Endothelial cell of umbilical vein (primary cell): ENCODE results near the gene SPRN. TPM values are rescaled to one million over a fixed set of nuclear protein-coding genes. Genes with fewer than 3 reads are reported as not detected.
A peak's percentile ranks its signal among the peaks of the same experiment; 100 is the strongest.

Experiments used
- BruUV-seq: library from RNA; stranded (reverse); fragments of 400-500 nt; replicated peaks from 2 replicates; lab custom pipeline; 2021; lab: Mats Ljungman, UMichigan
- CTCF ChIA-PET: fragments of 300-600, 350-600 bp; sonication (Branson Sonifier 250); formaldehyde crosslinking; loops from one replicate; lab custom pipeline; 2021; ENCODE audit warnings: antibody characterized with exemption, inconsistent platforms; lab: Charles Lee
- POLR2A ChIA-PET: fragments of 300-600, 350-600 bp; sonication (Branson Sonifier 250); formaldehyde crosslinking; loops from one replicate; lab custom pipeline; 2021; ENCODE audit warnings: antibody characterized with exemption, inconsistent platforms; lab: Charles Lee
- DNase-seq: peaks from one replicate; pipeline ENCODE4 v3.0.0-alpha.2; 2011; ENCODE audit warnings: low read depth, low spot score
- FAIRE-seq: peaks from 2 replicates; lab custom pipeline; 2011; peaks lifted over from hg19 to GRCh38; lab: Jason Lieb, UNC
- H2AFZ ChIP-seq: 2 replicates; pipeline ENCODE4 v1.6.0; 2012; ENCODE audit warnings: low read depth, low read length, control low read depth, inconsistent platforms
- H3K27ac ChIP-seq: 2 replicates; pipeline ENCODE4 v1.5.1; 2011; ENCODE audit warnings: low read depth, mild to moderate bottlenecking, control low read depth, low read length, moderate library complexity; ENCODE audit not compliant: insufficient read depth
- H3K27me3 ChIP-seq, 2 experiments: 2 replicates each; pipeline versions ENCODE4 v1.6.0 to v1.6.1; 2011; ENCODE audit warnings: low read length in 2 of 2, mixed read lengths in 1 of 2; ENCODE audit not compliant: control insufficient read depth in 2 of 2, insufficient read depth in 2 of 2
- H3K36me3 ChIP-seq, 2 experiments: 2 replicates in 1 of 2; 3 replicates in 1 of 2; pipeline ENCODE4 v1.5.1; 2011; ENCODE audit warnings: low read length in 2 of 2, mild to moderate bottlenecking in 1 of 2, moderate library complexity in 1 of 2; ENCODE audit not compliant: control insufficient read depth in 2 of 2, insufficient read depth in 2 of 2; ENCODE audit errors: extremely low read depth in 1 of 2
- H3K4me1 ChIP-seq: 3 replicates; pipeline ENCODE4 v1.5.1; 2011; ENCODE audit warnings: mild to moderate bottlenecking, low read length; ENCODE audit not compliant: control insufficient read depth, insufficient read depth; ENCODE audit errors: extremely low read depth
- H3K4me2 ChIP-seq: 2 replicates; pipeline ENCODE4 v1.6.1; 2011; ENCODE audit warnings: low read length, control low read depth, mixed read lengths; ENCODE audit not compliant: insufficient read depth
- H3K4me3 ChIP-seq, 3 experiments: fragments of 200-600 bp in 1 of 3; sonication (generic), shearing (Covaris generic) in 1 of 3; replicated peaks in 1 of 3; 2 replicates each; pipeline ENCODE4 v1.5.1; 2011 to 2016; ENCODE audit warnings: control low read depth in 3 of 3, low read length in 3 of 3, mild to moderate bottlenecking in 2 of 3, inconsistent platforms in 1 of 3, low read depth in 1 of 3, moderate library complexity in 1 of 3; ENCODE audit not compliant: insufficient read depth in 1 of 3
- H3K79me2 ChIP-seq: 2 replicates; pipeline ENCODE4 v1.6.0; 2012; ENCODE audit warnings: low read length, inconsistent platforms; ENCODE audit not compliant: control insufficient read depth, insufficient read depth
- H3K9ac ChIP-seq: replicated peaks from 2 replicates; pipeline ENCODE3; 2011; ENCODE audit warnings: low read length, control low read depth; ENCODE audit not compliant: insufficient read depth; ENCODE audit errors: extremely low read depth
- H3K9me1 ChIP-seq: replicated peaks from 3 replicates; pipeline ENCODE4 v1.6.0; 2011; ENCODE audit warnings: mild to moderate bottlenecking, low read length; ENCODE audit not compliant: control insufficient read depth, insufficient read depth; ENCODE audit errors: extremely low read depth
- H3K9me3 ChIP-seq: replicated peaks from 2 replicates; pipeline ENCODE4 v1.5.1; 2012; ENCODE audit warnings: low read length, inconsistent platforms; ENCODE audit not compliant: control insufficient read depth, insufficient read depth
- H4K20me1 ChIP-seq: replicated peaks from 2 replicates; pipeline ENCODE3; 2011; ENCODE audit warnings: mild to moderate bottlenecking, low read length; ENCODE audit not compliant: control insufficient read depth, insufficient read depth; ENCODE audit errors: extremely low read depth
- CTCF ChIP-seq, 2 donors: IDR thresholded peaks; 1 replicate in 1 of 2; 2 replicates in 1 of 2; pipeline ENCODE4 v1.5.1; 2011; ENCODE audit warnings: low read length in 2 of 2, mild to moderate bottlenecking in 2 of 2, moderate library complexity in 2 of 2, control low read depth in 1 of 2, inconsistent platforms in 1 of 2, low read depth in 1 of 2; ENCODE audit not compliant: insufficient read depth in 1 of 2; ENCODE audit errors: extremely low read depth in 1 of 2
- EZH2 ChIP-seq: IDR thresholded peaks from 2 replicates; pipeline ENCODE4 v1.6.1; 2012; ENCODE audit warnings: borderline replicate concordance, low read depth, mild to moderate bottlenecking, moderate library complexity, low read length, inconsistent platforms; ENCODE audit not compliant: severe bottlenecking
- FOS ChIP-seq: IDR thresholded peaks from 2 replicates; pipeline ENCODE4 v1.6.1; 2011; ENCODE audit warnings: mild to moderate bottlenecking, low read length, moderate library complexity, borderline replicate concordance; ENCODE audit not compliant: insufficient read depth
- GATA2 ChIP-seq: IDR thresholded peaks from 2 replicates; pipeline ENCODE4 v1.7.0; 2011; ENCODE audit warnings: low read depth, mild to moderate bottlenecking, moderate library complexity, mixed read lengths, low read length; ENCODE audit not compliant: insufficient read length, insufficient read depth
- JUN ChIP-seq: IDR thresholded peaks from 2 replicates; pipeline ENCODE4 v1.6.1; 2011; ENCODE audit warnings: borderline replicate concordance, low read depth; ENCODE audit not compliant: insufficient read length, insufficient read depth
- MAX ChIP-seq: IDR thresholded peaks from 2 replicates; pipeline ENCODE4 v1.6.1; 2011; ENCODE audit not compliant: insufficient read depth, insufficient read length
- MYC ChIP-seq: IDR thresholded peaks from one replicate; pipeline ENCODE4 v1.6.1; 2011; ENCODE audit warnings: mild to moderate bottlenecking, low read depth, low read length
- POLR2A ChIP-seq: IDR thresholded peaks from 2 replicates; pipeline ENCODE4 v1.6.1; 2012; ENCODE audit warnings: low read depth, mild to moderate bottlenecking, control low read depth, low read length
- POLR2AphosphoS5 ChIP-seq: IDR thresholded peaks from 2 replicates; pipeline ENCODE4 v1.6.1; 2012; ENCODE audit warnings: low read depth, mild to moderate bottlenecking, control low read depth, low read length, moderate library complexity; ENCODE audit not compliant: insufficient read depth
- dilution Hi-C: fragments of 300-500 bp; cut with MboI; formaldehyde crosslinking; loops from one replicate; pipeline ENCODE4 v1.15.0; 2019; ENCODE audit warnings: low sequenced_read_pairs; ENCODE audit not compliant: extremely low pct_ligation_motif_present
- intact Hi-C: fragments of 100-400 bp; cut with micrococcal nuclease; formaldehyde crosslinking; loops from one replicate; pipeline ENCODE4 v1.10.0; 2022
- polyA plus RNA-seq, 4 experiments: library from polyadenylated mRNA; depleted of rRNA in 3 of 4; stranded (reverse) in 3 of 4; unstranded in 1 of 4; fragments of >200 nt; gene quantifications; 2 replicates each; pipeline versions ENCODE4 v1.2.1 to v1.2.3, GENCODE V29; 2011 to 2012; ENCODE audit warnings: missing spikeins in 1 of 4
- total RNA-seq: library from RNA; stranded (reverse); gene quantifications from 2 replicates; pipeline ENCODE4 v1.2.3, GENCODE V29; 2021

SPRN gene
- total and polyA plus RNA-seq, 2 donors (not counting 3 experiments of a cell fraction or from before 2014, with no cell fraction given), result 0.13 TPM; not detected in 1

- H3K27ac ChIP-seq, result no peak overlapping the region
- H3K9me1 ChIP-seq, result no peaks in the 10 kb centered on the region
- H3K4me2 ChIP-seq, result no peak overlapping the region
- H3K4me1 ChIP-seq, result peaks cover 7% of the 10 kb centered on the region
- H3K79me2 ChIP-seq, result peaks cover under 1% of the 10 kb centered on the region
- no peaks in the 10 kb centered on the region for H4K20me1 ChIP-seq
- no peak for DNase-seq
- no peak overlapping the region for H3K4me3 ChIP-seq
- POLR2A ChIA-PET, result no interaction called here
- no peak for TF ChIP-seq POLR2AphosphoS5
- H3K27me3 ChIP-seq, result no peaks in the 10 kb centered on the region
- CTCF ChIA-PET, result interaction anchor here (0.8 to 1.7 kb wide), 3 partner anchors 10 to 60 kb away, joined by 3 to 9 read pairs (median 8); partner anchors contain the start of gene PAOX
- no peak overlapping the region for H2AFZ ChIP-seq
- no peak for FAIRE-seq
- intact Hi-C loops, result no loop called here
- H3K9ac ChIP-seq, result no peak overlapping the region
- dilution Hi-C loops, result no loop called here
- H3K9me3 ChIP-seq, result no peaks in the 10 kb centered on the region
- no peaks in the 10 kb centered on the region for H3K36me3 ChIP-seq
- no TSS peak for BruUV-seq
Measured at GRCh38 chr10:133388973-133389818, 35.2 kb downstream of the SPRN start.

GRCh38 chr10:133388236-133388972 lies 36.0 kb downstream of the SPRN start:
- Histone ChIP-seq H3K4me1 (peaks cover 5% of the 10 kb centered on the region), H3K27ac (no peak overlapping the region), H2AFZ (no peak overlapping the region), H3K9ac (no peak overlapping the region), H3K9me3 (no peaks in the 10 kb centered on the region), H3K36me3 (no peaks in the 10 kb centered on the region), H3K9me1 (no peaks in the 10 kb centered on the region), H3K79me2 (no peaks in the 10 kb centered on the region), H3K27me3 (no peaks in the 10 kb centered on the region), H3K4me3 (no peak overlapping the region), H3K4me2 (no peak overlapping the region), H4K20me1 (no peaks in the 10 kb centered on the region)
- intact Hi-C loops (no loop called here), dilution Hi-C loops (no loop called here)
- ChIA-PET CTCF (no interaction called here), POLR2A (no interaction called here)
- FAIRE-seq, result peak; percentile 24
- BruUV-seq, result no TSS peak
- no peak for TF ChIP-seq CTCF (IDR thresholded peaks at IDR 0.05; ENCODE audit: extremely low read depth in 1 of 2, insufficient read depth in 1 of 2, low read depth in 1 of 2, low read length in 2 of 2)
- TF ChIP-seq POLR2A, result no peak
- no peak for TF ChIP-seq FOS
- no peak for TF ChIP-seq MAX
- TF ChIP-seq POLR2AphosphoS5, result no peak
- no peak for TF ChIP-seq GATA2
- no peak for TF ChIP-seq MYC
- TF ChIP-seq JUN, result no peak
- no peak for TF ChIP-seq EZH2
- DNase-seq, result no peak
